Activated CD4-positive, alpha-beta T cell treated with anti-CD3 and anti-CD28 coated beads, Interleukin-2, Interleukin-4, amounts not matched to agents 100 ng/mL and 50 ng/mL, durations not matched to agents 16 hours and 8 hours (primary cell): ENCODE measurements around the gene DNAH10.
A peak's percentile ranks its signal among the peaks of the same experiment; 100 is the strongest.
"Not testable (repeated sequence)": the region's sequence is repeated elsewhere in the genome, so short reads cannot be mapped to it uniquely, and the experiment has no call there.

Source experiments
- DNase-seq: peaks from one replicate; pipeline ENCODE4 v3.0.0-alpha.2; 2020; ENCODE audit warnings: low spot score

The DNAH10 gene

GRCh38 chr12:123748661-123749060, 13.4 kb upstream of the DNAH10 start:
- no peak for DNase-seq

GRCh38 chr12:123749355-123749754, 12.7 kb upstream of the DNAH10 start:
- DNase-seq = no peak

- DNase-seq = no peak
Measured at GRCh38 chr12:123750159-123750656, 11.9 kb upstream of the DNAH10 start.

GRCh38 chr12:123752046-123752445, 10.1 kb upstream of the DNAH10 start:
- no peak for DNase-seq

GRCh38 chr12:123754041-123754772, 7.9 kb upstream of the DNAH10 start:
- no peak for DNase-seq

GRCh38 chr12:123757561-123757960, 4.5 kb upstream of the DNAH10 start:
- DNase-seq = no peak

- no peak for DNase-seq
Measured at GRCh38 chr12:123760267-123760938, 1.7 kb upstream of the DNAH10 start.

- no peak for DNase-seq
Measured at GRCh38 chr12:123762715-123763052, 583 bp downstream of the DNAH10 start.

GRCh38 chr12:123763093-123763492, 992 bp downstream of the DNAH10 start:
- no peak for DNase-seq

GRCh38 chr12:123764109-123764508, 2.0 kb downstream of the DNAH10 start:
- DNase-seq = no peak

- no peak for DNase-seq
Measured at GRCh38 chr12:123765504-123766035, 3.5 kb downstream of the DNAH10 start.

- peak; percentile 53 for DNase-seq
Measured at GRCh38 chr12:123767613-123768012, 5.5 kb downstream of the DNAH10 start.

- no peak for DNase-seq
Measured at GRCh38 chr12:123771261-123771660, 9.2 kb downstream of the DNAH10 start.

- DNase-seq = no peak
Measured at GRCh38 chr12:123772074-123772473, 10.0 kb downstream of the DNAH10 start.

GRCh38 chr12:123773375-123773774, 11.3 kb downstream of the DNAH10 start:
- no peak for DNase-seq

- no peak for DNase-seq
Measured at GRCh38 chr12:123779551-123779950, 17.4 kb downstream of the DNAH10 start.

GRCh38 chr12:123782997-123783792, 21.1 kb downstream of the DNAH10 start:
- DNase-seq = no peak

GRCh38 chr12:123787466-123787865, 25.4 kb downstream of the DNAH10 start:
- no peak for DNase-seq

GRCh38 chr12:123788541-123788940, 26.4 kb downstream of the DNAH10 start:
- DNase-seq = no peak

- not testable (repeated sequence) for DNase-seq
Measured at GRCh38 chr12:123789422-123789821, 27.3 kb downstream of the DNAH10 start.

GRCh38 chr12:123790905-123791467, 28.9 kb downstream of the DNAH10 start:
- no peak for DNase-seq

- DNase-seq = no peak
Measured at GRCh38 chr12:123794027-123794426, 31.9 kb downstream of the DNAH10 start.
